Right lobe of liver (tissue), 4 donors: Measurements from ENCODE around the gene FXR2.

Experiments
- POLR2A ChIP-seq: fragments of 450-650 bp; IDR thresholded peaks from one replicate; pipeline ENCODE4 v1.6.1; 2017; ENCODE audit warnings: antibody characterized with exemption, mild to moderate bottlenecking
- TF ChIP-seq, protein P1 (sequence below), 4 donors: fragments of 200-600 bp in 3 of 4; fragments of 450-650 bp in 1 of 4; IDR thresholded peaks; one replicate each; pipeline versions ENCODE4 v1.5.1 to v1.8.0; 2016 to 2022; ENCODE audit warnings: antibody characterized with exemption in 4 of 4, mild to moderate bottlenecking in 2 of 4
- donor health status: DM: no; HTN: no; CAD: no.
- donor health status: DM: no; HTN: no; CAD: no.
- donor health status: DM: no; HTN: yes; CAD: no.

DNA sequence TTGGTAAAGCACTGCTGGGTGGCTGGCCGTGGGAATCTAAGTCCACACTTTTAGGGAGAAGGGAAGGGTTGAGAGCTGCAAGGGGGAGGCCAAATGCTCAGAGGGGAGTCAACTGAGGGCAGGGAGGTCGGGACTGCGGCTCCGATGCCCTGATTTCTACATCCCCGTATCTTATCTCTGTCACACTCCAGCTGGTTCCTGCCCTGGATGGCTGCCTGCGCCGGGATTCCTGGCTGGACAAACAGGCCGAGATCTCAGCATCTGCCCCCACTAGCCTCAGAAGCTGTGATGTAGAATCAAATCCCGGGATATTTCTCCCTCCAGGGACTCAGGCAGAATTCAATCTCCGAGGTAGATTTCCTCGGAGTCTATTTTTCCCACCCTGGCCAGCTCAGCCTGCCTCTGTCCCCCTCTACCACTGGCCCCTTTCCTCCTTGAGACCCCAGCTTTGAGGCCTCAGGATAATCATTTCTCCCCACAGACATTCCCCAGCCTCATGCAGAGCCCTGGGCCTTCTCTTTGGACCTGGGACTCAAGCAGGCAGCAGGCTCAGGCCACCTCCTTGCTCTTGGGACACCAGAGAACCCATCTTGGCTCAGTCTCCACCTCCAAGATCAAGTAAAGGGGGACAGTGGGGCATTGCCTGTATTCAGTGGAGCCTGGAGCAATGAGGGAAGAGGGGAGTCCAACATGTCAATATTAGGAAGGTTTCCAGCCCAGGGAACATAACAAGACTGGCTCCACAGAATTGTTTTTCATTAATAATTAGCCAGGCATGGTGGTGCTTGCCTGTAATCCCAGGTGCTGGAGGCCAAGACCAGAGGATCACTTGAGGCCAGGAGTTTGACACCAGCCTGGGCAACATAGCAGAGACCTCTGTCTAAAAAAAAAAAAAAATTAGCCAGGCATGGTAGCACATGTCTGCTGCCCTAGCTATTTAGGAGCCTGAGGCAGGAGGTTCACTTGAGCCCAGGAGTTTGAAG lies 17.0 kb upstream of the FXR2 start:
- TF ChIP-seq, protein P1, sequence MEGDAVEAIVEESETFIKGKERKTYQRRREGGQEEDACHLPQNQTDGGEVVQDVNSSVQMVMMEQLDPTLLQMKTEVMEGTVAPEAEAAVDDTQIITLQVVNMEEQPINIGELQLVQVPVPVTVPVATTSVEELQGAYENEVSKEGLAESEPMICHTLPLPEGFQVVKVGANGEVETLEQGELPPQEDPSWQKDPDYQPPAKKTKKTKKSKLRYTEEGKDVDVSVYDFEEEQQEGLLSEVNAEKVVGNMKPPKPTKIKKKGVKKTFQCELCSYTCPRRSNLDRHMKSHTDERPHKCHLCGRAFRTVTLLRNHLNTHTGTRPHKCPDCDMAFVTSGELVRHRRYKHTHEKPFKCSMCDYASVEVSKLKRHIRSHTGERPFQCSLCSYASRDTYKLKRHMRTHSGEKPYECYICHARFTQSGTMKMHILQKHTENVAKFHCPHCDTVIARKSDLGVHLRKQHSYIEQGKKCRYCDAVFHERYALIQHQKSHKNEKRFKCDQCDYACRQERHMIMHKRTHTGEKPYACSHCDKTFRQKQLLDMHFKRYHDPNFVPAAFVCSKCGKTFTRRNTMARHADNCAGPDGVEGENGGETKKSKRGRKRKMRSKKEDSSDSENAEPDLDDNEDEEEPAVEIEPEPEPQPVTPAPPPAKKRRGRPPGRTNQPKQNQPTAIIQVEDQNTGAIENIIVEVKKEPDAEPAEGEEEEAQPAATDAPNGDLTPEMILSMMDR (IDR thresholded peaks at IDR 0.05): no peak
- no peak for TF ChIP-seq POLR2A
